GM20000 (cell line): ENCODE measurements around the gene MRPL36.

ENCODE experiments used
- DNase-seq: peaks from one replicate; pipeline ENCODE4 v3.0.0; 2012; ENCODE audit warnings: low spot score
- CTCF ChIP-seq: IDR thresholded peaks from 2 replicates; pipeline ENCODE4 v1.5.1; 2012; ENCODE audit warnings: mild to moderate bottlenecking, control low read depth; ENCODE audit errors: extremely low read depth, missing control alignments

Gene MRPL36

DNA sequence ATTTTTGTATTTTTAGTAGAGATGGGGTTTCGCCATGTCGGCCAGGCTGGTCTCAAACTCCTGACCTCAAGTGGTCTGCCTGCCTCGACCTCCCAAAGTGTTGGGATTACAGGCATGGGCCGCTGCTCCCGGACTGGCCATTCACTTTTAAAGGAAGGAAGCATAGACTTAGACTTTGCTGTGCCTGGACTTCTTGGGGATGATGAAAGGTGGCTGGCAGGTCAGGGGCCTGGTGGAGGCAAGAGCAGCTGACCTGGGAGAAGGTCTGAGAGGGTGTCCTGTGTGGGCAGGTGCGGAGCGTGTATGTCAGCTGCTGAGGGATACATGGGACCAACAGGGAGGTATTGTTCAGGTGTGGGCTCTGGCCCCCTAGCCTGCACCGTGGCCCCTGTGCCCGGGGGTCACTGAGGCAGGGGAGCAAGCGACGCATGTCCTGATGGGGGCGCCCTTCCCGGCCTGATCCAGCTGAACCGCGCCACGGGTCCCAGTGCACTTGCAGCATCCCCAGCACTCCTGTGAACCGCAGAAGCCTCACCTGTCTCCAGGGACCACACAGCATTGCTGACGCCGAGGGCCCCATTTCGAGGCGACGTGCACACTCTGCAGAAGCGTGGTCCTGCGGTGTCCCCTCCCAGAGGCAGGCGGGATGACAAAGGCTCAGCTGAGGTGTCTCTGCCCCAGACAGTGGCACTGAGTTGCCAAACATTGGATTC is 24.6 kb upstream of the MRPL36 start:
- TF ChIP-seq CTCF: no peak
- no peak for DNase-seq

DNA sequence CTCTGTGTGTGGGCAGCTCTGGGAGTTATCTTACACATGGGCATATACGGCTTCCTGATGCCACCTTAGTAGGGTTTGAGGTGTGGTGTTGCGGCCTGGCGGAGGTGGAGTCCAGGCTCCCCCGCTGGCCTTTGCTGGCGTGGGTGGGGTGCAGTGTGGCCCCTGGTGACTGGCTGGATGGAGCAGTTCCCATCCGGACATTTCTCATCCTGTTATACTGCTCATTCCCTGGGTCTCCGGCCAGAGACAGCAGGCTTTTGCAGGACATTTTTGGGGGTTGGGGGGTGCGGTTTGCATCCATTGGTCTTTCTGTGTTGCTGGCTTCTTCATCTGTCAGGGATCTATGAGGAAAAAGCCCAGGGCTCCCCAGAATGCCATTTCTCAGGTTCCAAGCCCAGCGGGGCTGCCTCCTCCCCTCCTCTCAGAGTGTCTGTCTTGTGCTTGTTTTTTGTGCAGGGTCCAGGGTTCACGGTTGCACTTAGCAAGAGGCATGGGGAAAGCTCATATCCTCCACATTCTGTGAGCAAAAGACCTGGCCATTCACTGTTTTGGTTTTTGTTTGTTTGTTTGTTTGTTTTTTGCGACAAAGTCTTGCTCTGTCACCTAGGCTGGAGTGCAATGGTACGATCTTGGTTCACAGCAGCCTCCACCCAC is 23.9 kb upstream of the MRPL36 start:
- no peak for DNase-seq
- TF ChIP-seq CTCF: no peak

- DNase-seq: no peak
- TF ChIP-seq CTCF: no peak
Observed at GRCh38 chr5:1821862-1822261, 22.2 kb upstream of the MRPL36 start.

DNA sequence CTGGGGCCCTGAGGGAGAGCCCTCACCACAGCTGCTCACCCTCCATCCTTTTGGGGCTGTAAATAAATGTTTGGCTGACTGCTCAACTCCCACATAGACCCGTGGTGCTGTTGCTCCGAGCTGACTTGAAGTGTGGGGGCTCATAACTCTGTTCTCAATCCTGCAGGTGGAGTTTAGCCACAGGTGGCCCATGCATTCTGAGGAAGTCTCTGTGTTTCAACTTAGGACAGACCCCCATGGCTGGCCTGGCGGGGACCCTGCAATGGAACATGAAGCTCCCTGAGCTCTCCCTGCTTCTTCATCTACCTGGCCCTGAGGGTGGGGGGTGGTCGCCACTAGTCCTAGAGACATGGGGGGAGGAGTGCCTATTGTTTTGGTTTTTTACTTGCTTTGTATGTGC is 21.3 kb upstream of the MRPL36 start:
- no peak for DNase-seq
- TF ChIP-seq CTCF: no peak

DNA sequence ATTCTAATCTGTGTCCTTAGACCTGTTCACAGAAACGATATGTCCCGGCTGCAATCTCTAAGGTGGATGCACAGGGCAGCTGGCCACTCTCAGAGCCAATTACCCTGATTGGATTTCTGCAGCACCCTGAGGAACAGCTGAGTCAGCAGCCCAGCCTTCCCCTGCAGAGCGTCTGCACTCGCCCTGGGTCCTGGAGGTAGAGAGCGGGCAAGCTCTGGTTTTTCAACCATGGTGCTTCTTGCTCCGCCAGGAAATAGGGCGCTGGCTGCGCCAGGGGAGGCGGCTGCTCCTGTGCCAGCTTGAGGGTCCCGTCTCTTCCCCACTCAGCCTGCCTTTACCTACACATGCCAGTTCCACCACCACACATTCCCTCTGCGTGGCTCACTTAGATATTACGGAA is 20.7 kb upstream of the MRPL36 start:
- TF ChIP-seq CTCF: no peak
- DNase-seq: no peak

DNA sequence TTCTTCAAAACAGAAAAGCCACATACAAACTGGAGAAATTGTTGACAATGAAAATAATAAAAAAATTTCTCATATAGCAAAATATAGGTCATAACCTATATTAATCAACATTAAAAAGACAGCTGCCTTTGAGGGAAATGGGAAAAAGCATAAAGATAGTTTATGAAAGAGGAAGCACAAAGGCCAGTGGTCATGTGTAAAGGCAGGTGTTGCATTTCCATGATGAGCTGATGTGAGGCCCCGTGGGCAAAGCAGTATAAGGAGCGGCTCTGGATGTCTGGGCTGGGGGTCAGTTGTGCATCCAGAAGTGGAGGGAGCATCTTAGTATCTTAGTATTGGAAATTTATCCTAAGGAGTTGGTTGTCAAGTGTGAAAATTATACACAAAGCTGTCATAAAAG is 19.8 kb upstream of the MRPL36 start:
- no peak for DNase-seq
- TF ChIP-seq CTCF: no peak

GRCh38 chr5:1818784-1819183 is 19.1 kb upstream of the MRPL36 start:
- TF ChIP-seq CTCF: no peak
- DNase-seq: no peak
